LNCaP clone FGC (cell line): ENCODE results near the gene PTPRQ.

Experiments
- DNase-seq: peaks from one replicate; pipeline ENCODE4 v3.0.0-alpha.2; 2011; ENCODE audit warnings: low read depth
- H3K4me3 ChIP-seq: 2 replicates; pipeline ENCODE4 v1.5.1; 2011; ENCODE audit warnings: mild to moderate bottlenecking, low read depth, low read length, control low read depth
- CTCF ChIP-seq: IDR thresholded peaks from 2 replicates; pipeline ENCODE4 v1.5.1; 2012; ENCODE audit warnings: mild to moderate bottlenecking; ENCODE audit not compliant: control insufficient read depth, insufficient read depth; ENCODE audit errors: extremely low read depth

Gene PTPRQ

GRCh38 chr12:80443974-80444666 is at the start of gene PTPRQ:
PTPRQ (plus strand) TSS chr12:80444235; CDS start chr12:80444346, 111 bp downstream.
- H3K4me3 ChIP-seq: no peak within 1 kb of the TSS
- no peak for TF ChIP-seq CTCF
- no peak for DNase-seq

- DNase-seq: no peak
- no peak overlapping the region for H3K4me3 ChIP-seq
- no peak for TF ChIP-seq CTCF
Observed at GRCh38 chr12:80400571-80400991, 43.5 kb upstream of the PTPRQ start.

- no peak overlapping the region for H3K4me3 ChIP-seq
Observed at GRCh38 chr12:80401191-80401590, 42.8 kb upstream of the PTPRQ start.

GRCh38 chr12:80404629-80405028 is 39.4 kb upstream of the PTPRQ start:
- no peak for TF ChIP-seq CTCF
- no peak overlapping the region for H3K4me3 ChIP-seq
- DNase-seq: no peak

More at GRCh38 chr12:80401191-80401590, 42.8 kb upstream of the PTPRQ start:
- no peak for DNase-seq
- TF ChIP-seq CTCF: no peak

- TF ChIP-seq CTCF: no peak
- no peak overlapping the region for H3K4me3 ChIP-seq
- no peak for DNase-seq
Observed at GRCh38 chr12:80406253-80406652, 37.8 kb upstream of the PTPRQ start.

- TF ChIP-seq CTCF: no peak
- H3K4me3 ChIP-seq: no peak overlapping the region
- DNase-seq: no peak
Observed at GRCh38 chr12:80411787-80412186, 32.2 kb upstream of the PTPRQ start.
